Neural cell (in vitro differentiated cells): ENCODE results near the gene EEIG2.

Experiments used
- CTCF ChIP-seq: fragments of 450-650 bp; IDR thresholded peaks from 2 replicates; pipeline ENCODE4 v1.5.1; 2014; ENCODE audit warnings: antibody characterized with exemption, mild to moderate bottlenecking, moderate library complexity; ENCODE audit not compliant: poor library complexity, severe bottlenecking
- EP300 ChIP-seq: fragments of 450-650 bp; conservative IDR thresholded peaks from 2 replicates; pipeline ENCODE4 v1.6.1; 2014; ENCODE audit warnings: antibody characterized with exemption, mild to moderate bottlenecking, moderate library complexity; ENCODE audit not compliant: poor library complexity, severe bottlenecking
- EZH2 ChIP-seq: fragments of 200-600, 300-800 bp; shearing (Covaris generic), sonication (generic); IDR thresholded peaks from 2 replicates; pipeline ENCODE4 v1.6.1; 2014; ENCODE audit warnings: antibody characterized with exemption, low read length, borderline replicate concordance, mild to moderate bottlenecking; ENCODE audit not compliant: insufficient read depth, poor library complexity, severe bottlenecking
- POLR2AphosphoS5 ChIP-seq: IDR thresholded peaks from 2 replicates; pipeline ENCODE4 v1.6.1; 2012
- RAD21 ChIP-seq: fragments of 450-650 bp; conservative IDR thresholded peaks from 2 replicates; pipeline ENCODE4 v1.6.1; 2014; ENCODE audit warnings: antibody characterized with exemption, mild to moderate bottlenecking, moderate library complexity
- REST ChIP-seq: IDR thresholded peaks from 2 replicates; pipeline ENCODE4 v1.6.1; 2012; ENCODE audit warnings: borderline replicate concordance
- SMC3 ChIP-seq: fragments of 450-650 bp; conservative IDR thresholded peaks from 2 replicates; pipeline ENCODE4 v1.6.1; 2014; ENCODE audit warnings: antibody characterized with exemption, mild to moderate bottlenecking, moderate library complexity; ENCODE audit not compliant: poor library complexity

GRCh38 chr1:108572182-108572581 is 12.3 kb downstream of the EEIG2 start:
- TF ChIP-seq CTCF (no peak), EP300 (no peak), POLR2AphosphoS5 (no peak), RAD21 (no peak), EZH2 (no peak), SMC3 (no peak), REST (no peak)
